MG63 (cell line): ENCODE results near the gene GSTA3. TPM values are rescaled to one million over a fixed set of nuclear protein-coding genes. Genes with fewer than 3 reads are reported as not detected.
"Not testable (repeated sequence)": the region's sequence is repeated elsewhere in the genome, so short reads cannot be mapped to it uniquely, and the experiment has no call there.

Source experiments
- DNase-seq: peaks from one replicate; pipeline ENCODE4 v3.0.0-alpha.2; 2020
- H3K27me3 ChIP-seq: fragments of 250-450 bp; sonication (Bioruptor Pico); 2 replicates; pipeline ENCODE4 v1.5.1; 2020; ENCODE audit warnings: mild to moderate bottlenecking, moderate library complexity
- H3K36me3 ChIP-seq: fragments of 250-450 bp; sonication (Bioruptor Pico); 2 replicates; pipeline ENCODE4 v1.5.1; 2020; ENCODE audit warnings: mild to moderate bottlenecking, moderate library complexity
- H3K4me3 ChIP-seq: fragments of 250-450 bp; sonication (Bioruptor Pico); 2 replicates; pipeline ENCODE4 v1.5.1; 2020; ENCODE audit warnings: mild to moderate bottlenecking, moderate library complexity
- H3K9me3 ChIP-seq: fragments of 250-450 bp; sonication (Bioruptor Pico); 2 replicates; pipeline ENCODE4 v1.5.1; 2020; ENCODE audit warnings: mild to moderate bottlenecking, moderate library complexity
- total RNA-seq: library from RNA; depleted of rRNA; stranded (reverse); fragments of >200 nt; shearing (Covaris generic); gene quantifications from 2 replicates; pipeline ENCODE4 v1.2.3, GENCODE V29; 2014; ENCODE audit warnings: low replicate concordance; rRNA removed

Gene GSTA3
- total RNA-seq, result not detected in 2 replicates

DNA sequence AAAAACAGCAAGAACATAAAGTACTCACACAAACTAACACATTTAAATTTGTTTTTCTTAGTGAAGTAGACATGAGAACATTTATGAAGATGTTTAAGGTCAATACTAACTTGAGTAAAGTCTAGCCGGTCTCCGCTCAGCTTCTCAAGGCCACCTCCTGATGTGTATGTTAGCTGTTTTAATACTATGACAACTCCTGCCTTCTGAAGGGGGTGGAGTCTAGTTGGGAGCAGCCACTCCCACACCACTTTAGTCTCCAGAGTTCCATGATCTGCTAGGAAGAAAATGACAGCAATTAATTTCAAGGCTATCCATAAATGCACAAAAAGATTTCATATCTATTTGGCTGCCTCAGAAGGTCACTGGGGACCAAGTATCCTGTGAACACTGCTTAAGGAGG, at the start of gene GSTA3:
Gene GSTA3, minus strand, starts transcription at position 168 of the 400 bp plus-strand sequence. CDS start 3,864 bp downstream, outside the sequence.
- Histone ChIP-seq H3K36me3 (no peaks in the 10 kb centered on the region), H3K27me3 (no peaks in the 10 kb centered on the region), H3K9me3 (no peaks in the 10 kb centered on the region), H3K4me3 (no peak within 1 kb of the TSS)
- no peak for DNase-seq

DNA sequence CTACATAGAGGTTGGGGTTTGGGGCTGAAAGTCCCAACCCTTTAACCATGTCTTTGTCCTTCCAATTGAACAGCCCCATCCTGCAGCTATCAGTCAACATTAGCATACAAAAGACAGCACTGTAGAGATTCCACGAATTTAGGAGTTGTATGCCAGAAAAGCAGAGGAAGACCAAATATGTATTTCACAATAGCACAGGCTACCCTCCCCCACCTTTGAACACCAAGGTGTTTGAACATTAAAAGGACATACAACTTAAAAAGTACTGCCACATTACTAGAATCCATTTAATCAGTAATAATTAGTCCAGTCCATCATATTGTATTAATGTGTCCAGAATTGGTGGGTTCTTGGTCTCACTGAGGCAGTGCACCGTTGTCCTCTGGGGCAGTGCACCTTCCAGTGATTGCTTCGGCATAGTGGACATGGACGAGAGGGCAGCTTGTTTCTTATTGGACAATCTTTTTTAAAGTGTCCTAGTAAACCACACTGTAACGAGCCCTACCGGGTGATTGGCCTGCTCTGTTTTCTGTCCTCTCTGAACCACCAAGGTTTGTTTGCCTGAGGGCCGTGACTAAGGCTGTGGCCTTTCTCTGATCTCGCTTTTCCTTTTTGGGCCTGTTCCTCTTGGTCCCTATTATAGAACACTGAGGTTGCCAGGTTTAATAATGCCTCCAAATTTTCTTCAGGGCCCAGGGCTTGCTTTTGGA, 49.2 kb upstream of the GSTA3 start:
- DNase-seq, result no peak
- Histone ChIP-seq H3K4me3 (no peak overlapping the region), H3K27me3 (no peaks in the 10 kb centered on the region), H3K36me3 (no peaks in the 10 kb centered on the region), H3K9me3 (no peaks in the 10 kb centered on the region)

DNA sequence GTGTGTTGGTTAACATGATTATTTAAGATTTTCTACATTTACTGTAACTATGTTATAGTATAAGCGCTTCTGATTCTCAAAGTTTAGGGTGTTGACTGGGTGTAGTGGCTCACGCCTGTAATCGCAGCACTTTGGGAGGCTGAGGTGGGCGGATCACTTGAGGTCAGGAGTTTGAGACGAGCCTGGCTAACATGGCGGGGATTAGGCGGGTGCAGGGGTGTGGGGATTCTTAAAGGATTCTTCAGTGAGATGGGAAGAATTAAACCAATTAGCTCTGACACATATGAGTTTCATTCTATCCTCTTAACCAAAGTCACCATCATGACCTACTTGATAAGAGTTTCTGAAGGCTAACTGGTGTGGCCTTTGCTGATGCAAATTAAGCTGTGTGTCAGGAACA, 46.4 kb upstream of the GSTA3 start:
- Histone ChIP-seq H3K36me3 (no peaks in the 10 kb centered on the region), H3K9me3 (no peaks in the 10 kb centered on the region), H3K27me3 (no peaks in the 10 kb centered on the region), H3K4me3 (no peak overlapping the region)
- no peak for DNase-seq

DNA sequence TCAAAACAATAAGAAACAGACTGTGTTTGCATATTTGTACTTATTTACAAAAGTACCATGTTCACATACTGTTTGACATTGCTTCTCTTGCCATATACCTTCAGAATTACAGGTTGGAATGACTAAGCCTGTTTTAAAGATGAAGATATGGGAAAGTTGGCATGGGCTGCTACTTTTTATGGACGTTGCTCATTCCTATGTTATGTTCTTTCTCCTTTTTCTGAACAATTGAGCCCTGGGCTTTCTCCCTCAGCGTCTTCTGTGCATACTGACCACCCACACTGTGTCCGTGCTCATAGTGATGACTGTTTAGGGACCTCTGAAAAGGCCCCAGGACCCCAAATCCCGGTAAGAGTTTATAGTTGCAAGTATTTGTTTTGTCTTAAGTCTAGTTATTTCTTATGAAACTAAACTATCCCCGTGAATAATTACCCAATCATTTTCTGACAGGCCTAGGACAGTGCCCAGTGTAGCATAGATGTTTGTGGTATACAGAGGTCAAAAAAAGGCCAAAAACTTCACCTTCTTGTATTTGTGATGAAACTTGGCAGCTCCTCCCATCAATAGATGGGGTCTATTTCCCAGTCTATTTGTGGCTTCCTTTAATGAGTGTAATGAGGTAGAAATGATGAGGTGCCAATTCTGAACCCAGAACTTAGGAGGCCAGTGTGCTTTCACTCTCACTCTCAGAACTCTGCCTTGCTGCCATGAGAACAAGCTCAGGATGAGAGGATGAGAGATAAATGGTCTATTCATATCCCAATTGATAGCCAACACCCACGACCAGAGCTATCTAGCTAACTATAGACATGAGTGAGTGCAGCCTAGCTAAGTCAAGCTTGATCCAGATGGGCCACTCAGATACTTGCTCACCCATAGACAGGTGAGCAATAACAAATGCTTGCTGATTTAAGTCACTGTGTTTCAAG, 44.7 kb upstream of the GSTA3 start:
- no peak for DNase-seq
- H3K27me3 ChIP-seq, result no peaks in the 10 kb centered on the region
- no peaks in the 10 kb centered on the region for H3K9me3 ChIP-seq

DNA sequence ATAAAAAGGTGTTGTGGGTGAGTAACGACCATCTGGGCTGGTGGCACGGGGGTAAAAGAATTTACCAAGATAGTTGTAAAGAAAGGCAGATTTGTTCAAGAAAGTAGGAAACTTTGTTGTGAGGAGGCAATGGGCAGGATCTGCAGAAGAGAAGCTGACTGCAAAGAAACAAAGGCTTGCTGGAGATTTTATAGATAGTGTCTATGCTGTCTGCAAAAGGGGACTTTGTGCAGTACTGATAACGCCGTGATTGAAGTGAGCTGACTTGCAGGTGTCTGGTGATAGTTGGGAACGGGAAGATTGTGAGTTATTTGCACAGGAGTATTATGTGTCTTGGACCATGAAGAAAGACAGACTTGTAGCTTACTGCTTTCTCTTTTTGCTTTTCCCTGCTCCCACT, 36.8 kb upstream of the GSTA3 start:
- Histone ChIP-seq H3K27me3 (no peaks in the 10 kb centered on the region), H3K4me3 (no peak overlapping the region), H3K36me3 (no peaks in the 10 kb centered on the region), H3K9me3 (no peaks in the 10 kb centered on the region)
- no peak for DNase-seq

More for the DNA sequence above, 44.7 kb upstream of the GSTA3 start:
- H3K4me3 ChIP-seq, result no peak overlapping the region
- no peaks in the 10 kb centered on the region for H3K36me3 ChIP-seq

DNA sequence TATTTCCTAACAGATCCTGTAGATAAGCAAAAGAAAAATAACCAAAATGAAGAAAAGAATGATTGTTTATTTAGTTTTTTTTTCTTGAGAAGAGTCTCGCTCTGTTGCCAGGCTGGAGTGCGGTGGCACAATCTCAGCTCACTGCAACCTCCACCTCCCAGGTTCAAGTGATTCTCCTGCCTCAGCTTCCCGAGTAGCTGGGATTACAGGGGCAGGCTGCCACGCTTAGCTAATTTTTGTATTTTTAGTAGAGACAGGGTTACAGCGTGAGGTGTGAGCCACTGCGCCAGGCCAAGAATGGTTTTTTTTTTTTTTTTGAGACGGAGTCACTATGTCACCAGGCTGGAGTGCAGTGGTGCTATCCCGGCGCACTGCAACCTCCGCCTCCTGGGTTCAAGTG, 33.3 kb upstream of the GSTA3 start:
- H3K27me3 ChIP-seq, H3K9me3 ChIP-seq, H3K36me3 ChIP-seq, H3K4me3 ChIP-seq, DNase-seq: not testable (repeated sequence)

DNA sequence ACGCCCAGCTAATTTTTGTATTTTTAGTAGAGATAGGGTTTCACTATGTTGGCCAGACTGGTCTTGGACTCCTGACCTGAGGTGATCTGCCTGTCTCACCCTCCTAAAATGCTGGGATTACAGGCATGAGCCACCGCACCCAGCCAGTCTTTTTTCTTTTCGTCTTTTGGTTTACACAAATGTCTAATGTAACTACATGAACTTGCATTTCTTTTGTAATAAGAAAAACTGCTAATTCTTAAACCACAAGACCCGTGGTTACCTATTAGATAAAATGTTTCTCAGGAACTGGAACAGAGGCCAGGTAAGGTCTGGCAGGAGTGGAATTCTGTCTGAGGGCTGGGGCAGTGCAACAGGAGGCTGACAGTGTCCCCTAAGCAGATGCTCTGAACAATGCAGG, 32.7 kb upstream of the GSTA3 start:
- no peaks in the 10 kb centered on the region for H3K27me3 ChIP-seq
- no peaks in the 10 kb centered on the region for H3K36me3 ChIP-seq
- no peak for DNase-seq
- no peaks in the 10 kb centered on the region for H3K9me3 ChIP-seq
- no peak overlapping the region for H3K4me3 ChIP-seq

DNA sequence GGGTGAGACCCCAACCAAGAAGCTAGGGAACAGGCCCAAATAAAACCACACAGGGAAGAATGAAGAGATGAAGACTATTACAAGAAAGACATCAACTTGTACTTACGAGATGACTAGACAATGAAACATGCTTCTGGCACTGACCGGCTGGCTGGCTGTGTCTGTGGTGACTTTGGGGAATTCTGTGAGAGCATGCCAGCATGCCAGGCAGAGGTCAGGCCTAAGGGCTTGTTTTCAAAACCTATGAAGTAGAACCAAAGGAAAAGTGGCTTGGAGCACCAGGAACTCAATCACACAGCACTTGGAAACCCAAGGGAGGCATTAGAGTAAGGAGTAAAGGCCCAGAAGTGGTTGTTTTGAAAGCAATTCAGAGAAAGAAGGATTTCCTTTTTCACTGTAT, 28.4 kb upstream of the GSTA3 start:
- no peak overlapping the region for H3K4me3 ChIP-seq
- peak; percentile 87 for DNase-seq
- no peaks in the 10 kb centered on the region for H3K9me3 ChIP-seq
- no peaks in the 10 kb centered on the region for H3K27me3 ChIP-seq
- H3K36me3 ChIP-seq, result no peaks in the 10 kb centered on the region

DNA sequence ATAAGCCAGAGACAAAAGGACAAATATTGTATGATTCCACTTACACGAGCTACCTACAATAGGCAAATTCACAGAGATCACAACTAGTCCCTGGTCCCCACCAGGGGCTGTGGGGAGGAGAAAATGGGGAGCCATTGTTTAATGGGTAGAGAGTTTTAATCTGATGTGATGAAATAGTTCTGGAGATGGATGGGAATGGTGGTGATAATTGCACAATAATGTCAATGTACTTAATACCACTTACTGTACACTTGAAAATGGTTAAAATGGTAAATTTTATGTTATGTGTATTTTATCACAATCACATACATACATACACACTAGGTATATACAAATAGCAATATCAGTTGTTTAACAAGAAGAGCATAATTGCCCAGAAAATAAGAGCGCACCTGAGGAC, 24.3 kb upstream of the GSTA3 start:
- no peak for DNase-seq
- no peaks in the 10 kb centered on the region for H3K27me3 ChIP-seq
- H3K9me3 ChIP-seq, result no peaks in the 10 kb centered on the region
- H3K36me3 ChIP-seq, result no peaks in the 10 kb centered on the region
- H3K4me3 ChIP-seq, result no peak overlapping the region

DNA sequence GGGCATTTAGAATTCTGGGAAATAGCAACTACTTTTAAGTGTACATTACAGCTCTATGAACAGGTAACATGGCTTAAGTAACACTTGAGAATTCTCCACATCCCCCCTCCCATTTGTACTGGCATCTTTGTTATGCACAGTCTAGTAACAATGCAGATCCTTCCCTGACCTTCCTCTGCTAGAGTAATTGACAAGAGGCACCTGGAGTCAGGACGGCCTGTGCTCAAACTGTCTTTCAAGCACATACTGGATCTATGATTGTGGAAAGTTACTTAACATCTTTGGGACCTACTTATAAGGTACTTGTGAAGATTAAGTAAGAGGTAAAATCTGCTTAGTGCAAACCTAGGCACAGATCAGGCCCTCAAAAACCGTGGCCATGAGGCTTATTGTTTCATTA, 21.9 kb upstream of the GSTA3 start:
- H3K36me3 ChIP-seq, result no peaks in the 10 kb centered on the region
- H3K9me3 ChIP-seq, result no peaks in the 10 kb centered on the region
- no peak overlapping the region for H3K4me3 ChIP-seq
- no peaks in the 10 kb centered on the region for H3K27me3 ChIP-seq
- DNase-seq, result no peak

DNA sequence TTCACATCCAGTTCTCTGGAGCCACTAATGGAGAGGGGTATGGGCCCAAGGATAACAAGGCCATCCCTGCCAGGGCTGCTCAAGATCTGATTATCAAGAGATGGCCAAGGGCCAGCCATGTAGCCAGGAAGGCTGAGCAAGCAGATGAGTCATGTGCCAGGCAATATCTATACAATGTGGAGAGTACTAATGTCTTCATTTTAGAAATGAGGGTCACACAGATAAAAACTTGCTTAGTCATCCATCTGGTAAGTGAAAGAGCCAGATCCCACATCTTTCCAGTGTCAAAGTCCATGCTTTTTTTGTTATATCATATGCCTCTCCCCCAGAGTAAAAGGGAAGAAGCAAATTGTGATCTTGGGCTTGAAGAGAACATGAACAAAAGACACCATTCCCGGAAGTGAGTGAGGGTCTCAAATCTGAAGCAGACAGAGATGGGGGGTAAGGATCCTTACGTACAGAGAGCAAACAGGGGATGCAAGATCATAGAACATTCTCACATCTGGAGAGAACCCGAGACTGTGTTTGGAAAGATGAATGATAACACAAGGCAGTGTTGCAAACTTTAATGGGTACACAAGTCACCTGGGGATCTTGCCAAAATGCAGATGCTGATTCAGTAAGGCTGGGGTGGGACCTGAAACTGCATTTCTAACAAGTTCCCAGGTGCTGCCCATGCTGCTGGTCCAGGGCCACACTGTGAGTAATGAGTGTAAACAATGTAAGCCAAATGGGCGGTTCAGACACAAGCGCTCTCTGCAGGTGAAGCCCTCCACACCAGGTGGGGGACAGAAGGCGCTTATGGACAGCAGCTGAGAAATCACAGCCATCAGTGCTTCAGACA, 20.0 kb upstream of the GSTA3 start:
- no peaks in the 10 kb centered on the region for H3K36me3 ChIP-seq
- no peaks in the 10 kb centered on the region for H3K9me3 ChIP-seq
- peak; percentile 91 for DNase-seq
- H3K4me3 ChIP-seq, result no peak overlapping the region
- H3K27me3 ChIP-seq, result no peaks in the 10 kb centered on the region

DNA sequence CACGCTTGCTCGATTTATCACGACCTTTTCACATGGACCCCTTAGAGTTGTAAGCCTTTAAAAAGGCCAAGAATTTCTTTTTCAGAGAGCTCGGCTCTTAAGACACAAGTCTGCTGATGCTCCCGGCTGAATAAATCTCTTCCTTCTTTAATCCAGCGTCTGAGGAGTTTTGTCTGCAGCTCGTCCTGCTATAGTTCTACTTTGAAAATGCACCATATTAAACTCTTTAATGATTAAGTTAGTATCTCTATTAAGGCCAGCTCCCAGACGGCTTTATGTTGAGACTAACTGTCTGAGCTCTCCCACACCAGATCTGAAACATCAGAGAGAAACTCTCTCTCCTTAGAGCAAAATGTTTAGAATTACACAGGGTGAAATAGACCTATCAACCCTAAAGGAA, 18.0 kb upstream of the GSTA3 start:
- DNase-seq, result no peak
- H3K9me3 ChIP-seq, result no peaks in the 10 kb centered on the region
- H3K27me3 ChIP-seq, result no peaks in the 10 kb centered on the region
- H3K4me3 ChIP-seq, result no peak overlapping the region
- no peaks in the 10 kb centered on the region for H3K36me3 ChIP-seq

DNA sequence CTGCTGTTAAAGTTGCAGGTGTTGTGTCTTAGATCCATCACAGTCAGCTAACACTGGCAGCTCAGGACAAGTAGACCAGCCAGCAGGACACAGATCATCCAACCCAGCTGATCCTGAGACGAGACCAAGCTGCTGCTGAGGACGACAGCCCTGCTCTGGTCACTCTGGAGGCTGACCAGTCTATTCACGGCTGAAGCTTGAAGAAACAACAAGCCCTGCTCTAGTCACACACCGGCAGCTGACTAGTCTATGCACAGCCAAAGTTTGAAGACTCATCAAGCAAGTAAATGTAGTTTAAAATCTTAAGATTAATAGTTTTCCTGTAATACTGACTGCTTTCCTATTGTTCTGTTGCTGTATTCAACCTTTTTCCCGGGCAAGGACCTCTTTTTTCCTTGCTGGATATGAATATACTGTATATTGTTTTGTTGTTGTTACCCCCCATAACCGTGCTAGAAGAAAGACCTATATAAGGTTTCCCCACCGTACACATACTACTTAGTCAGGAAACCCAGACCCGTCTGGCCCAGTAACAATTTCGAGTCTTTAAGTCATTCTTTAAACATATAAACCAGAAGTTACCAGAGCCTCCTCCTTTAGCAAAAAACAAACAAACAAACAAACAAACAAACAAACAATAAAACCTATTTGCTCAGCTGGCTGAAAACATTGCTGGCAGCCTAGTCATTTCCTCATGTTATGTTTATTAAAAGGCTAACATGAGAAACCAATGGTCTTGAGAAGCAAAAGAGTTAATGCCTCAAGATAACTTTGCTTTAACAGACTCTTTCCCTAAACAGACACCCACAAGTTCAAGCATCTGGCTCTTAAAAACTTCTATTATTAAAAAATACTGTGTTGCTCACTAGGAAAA, 16.7 kb upstream of the GSTA3 start:
- no peaks in the 10 kb centered on the region for H3K27me3 ChIP-seq
- no peaks in the 10 kb centered on the region for H3K36me3 ChIP-seq
- H3K9me3 ChIP-seq, result no peaks in the 10 kb centered on the region
- H3K4me3 ChIP-seq, result no peak overlapping the region
- no peak for DNase-seq

DNA sequence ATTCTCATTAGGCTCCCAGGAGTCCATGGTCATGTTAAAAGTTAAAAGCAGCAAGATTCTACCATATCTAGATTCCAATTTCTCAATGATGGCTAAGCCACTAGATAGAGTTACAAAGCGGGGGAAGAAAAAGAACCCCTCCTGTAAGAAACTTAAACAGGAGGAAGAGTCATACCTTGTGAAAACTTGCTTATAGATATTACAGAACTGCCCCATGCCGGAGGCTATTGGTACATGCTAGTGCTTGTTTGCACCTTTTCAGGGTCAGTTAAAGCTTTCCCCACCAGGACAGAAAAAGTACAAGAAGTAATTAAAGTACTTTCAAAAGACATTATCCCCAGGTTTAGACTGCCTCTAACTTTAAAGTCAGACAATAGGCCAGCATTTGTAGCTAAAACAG, 15.5 kb upstream of the GSTA3 start:
- H3K27me3 ChIP-seq, result no peaks in the 10 kb centered on the region
- no peak for DNase-seq

DNA sequence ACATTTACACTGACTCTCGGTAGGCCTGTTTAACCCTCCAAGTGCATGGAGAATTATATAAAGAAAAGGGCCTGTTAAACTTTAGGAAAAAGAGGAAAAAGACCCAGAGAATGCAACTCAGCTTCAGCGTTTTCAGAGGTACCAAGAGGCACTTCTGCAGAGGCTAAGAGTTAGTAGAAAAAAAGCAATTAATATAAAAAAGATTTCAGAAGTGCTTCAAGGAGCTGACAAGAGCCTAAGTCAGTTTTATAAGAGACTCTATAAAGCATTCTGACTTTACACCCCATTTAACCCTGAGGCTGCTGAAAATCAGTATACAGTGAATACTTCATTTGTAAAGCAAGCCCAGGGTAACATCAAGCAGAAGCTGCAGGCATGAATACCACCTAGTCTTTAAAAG, 14.2 kb upstream of the GSTA3 start:
- H3K9me3 ChIP-seq, H3K4me3 ChIP-seq, DNase-seq, H3K36me3 ChIP-seq, H3K27me3 ChIP-seq: not testable (repeated sequence)

More for the DNA sequence above, 15.5 kb upstream of the GSTA3 start:
- Histone ChIP-seq H3K4me3 (no peak overlapping the region), H3K9me3 (no peaks in the 10 kb centered on the region), H3K36me3 (no peaks in the 10 kb centered on the region)

DNA sequence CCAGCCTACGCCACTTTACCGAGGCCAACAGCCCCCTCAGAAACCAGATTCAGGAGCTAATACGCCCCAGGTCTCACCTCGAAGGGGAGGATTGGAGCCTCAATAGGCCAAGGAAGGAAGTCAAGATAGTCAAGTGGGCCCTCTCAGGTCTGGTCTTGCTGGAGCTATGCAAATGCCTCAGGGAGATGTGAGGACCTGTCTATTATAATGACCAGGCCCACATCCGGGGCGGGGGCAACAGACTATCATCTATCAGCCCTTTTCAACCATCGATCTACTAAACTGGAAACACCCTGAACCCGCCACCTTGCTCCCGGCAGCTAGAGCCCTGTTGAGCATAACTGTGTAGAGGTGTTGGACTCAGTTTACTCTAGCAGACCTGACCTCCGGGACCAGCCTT, 12.7 kb upstream of the GSTA3 start:
- Histone ChIP-seq H3K36me3 (no peaks in the 10 kb centered on the region), H3K27me3 (no peaks in the 10 kb centered on the region), H3K4me3 (no peak overlapping the region), H3K9me3 (no peaks in the 10 kb centered on the region)
- no peak for DNase-seq
